Hepatocyte (in vitro differentiated cells): ENCODE results near the gene MPZL1. TPM values are rescaled to one million over a fixed set of nuclear protein-coding genes. Genes with fewer than 3 reads are reported as not detected.

ENCODE experiments used
- DNase-seq: peaks from one replicate; pipeline ENCODE4 v3.0.0-alpha.2; 2016; ENCODE audit warnings: low spot score
- H2AFZ ChIP-seq: fragments of 200-600 bp; sonication (generic); 2 replicates; pipeline ENCODE4 v1.6.0; 2016; ENCODE audit warnings: antibody characterized with exemption, mild to moderate bottlenecking
- H3K27ac ChIP-seq: fragments of 200-600 bp; sonication (generic); 2 replicates; pipeline ENCODE4 v1.5.1; 2016; ENCODE audit warnings: mild to moderate bottlenecking
- H3K27me3 ChIP-seq: fragments of 200-600 bp; sonication (generic); 2 replicates; pipeline ENCODE4 v1.6.1; 2016
- H3K36me3 ChIP-seq: fragments of 200-600 bp; sonication (generic); replicated peaks from 2 replicates; pipeline ENCODE4 v1.5.1; 2016; ENCODE audit warnings: low read depth; ENCODE audit not compliant: insufficient read depth
- H3K4me1 ChIP-seq: fragments of 200-600 bp; sonication (generic); 2 replicates; pipeline ENCODE4 v1.5.1; 2016; ENCODE audit warnings: mild to moderate bottlenecking, moderate library complexity; ENCODE audit not compliant: insufficient read depth
- H3K4me2 ChIP-seq: fragments of 200-600 bp; sonication (generic); 2 replicates; pipeline ENCODE4 v1.6.0; 2016
- H3K4me3 ChIP-seq: fragments of 200-600 bp; sonication (generic); 2 replicates; pipeline ENCODE4 v1.5.1; 2016; ENCODE audit warnings: mild to moderate bottlenecking
- H3K79me2 ChIP-seq: fragments of 200-600 bp; sonication (generic); 2 replicates; pipeline ENCODE4 v1.6.0; 2017; ENCODE audit warnings: mild to moderate bottlenecking
- H3K9me2 ChIP-seq: fragments of 200-600 bp; sonication (generic); replicated peaks from 2 replicates; pipeline ENCODE4 v1.6.0; 2017; ENCODE audit warnings: mild to moderate bottlenecking; ENCODE audit not compliant: insufficient read depth
- H3K9me3 ChIP-seq: fragments of 200-600 bp; sonication (generic); 2 replicates; pipeline ENCODE4 v1.5.1; 2016; ENCODE audit warnings: low read depth, mild to moderate bottlenecking
- H4K20me1 ChIP-seq: fragments of 200-600 bp; sonication (generic); 2 replicates; pipeline ENCODE4 v1.6.0; 2016; ENCODE audit warnings: mild to moderate bottlenecking; ENCODE audit not compliant: insufficient read depth, poor library complexity, severe bottlenecking
- EZH2 ChIP-seq: fragments of 200-600 bp; sonication (generic); IDR thresholded peaks from 2 replicates; pipeline ENCODE4 v1.6.1; 2016; ENCODE audit warnings: antibody characterized with exemption, mild to moderate bottlenecking, borderline replicate concordance
- EZH2phosphoT487 ChIP-seq: fragments of 200-600 bp; sonication (generic); IDR thresholded peaks from one replicate; pipeline ENCODE4 v1.6.1; 2018; ENCODE audit warnings: antibody characterized with exemption, mild to moderate bottlenecking, low read depth, moderate library complexity; ENCODE audit not compliant: unreplicated experiment, severe bottlenecking
- WGBS: methylation state at CpG from one replicate; pipeline ENCODE4 v1.1.6; 2016; ENCODE audit warnings: low lambda C conversion rate; ENCODE audit errors: missing lambda C conversion rate; 5-methylcytosine and 5-hydroxymethylcytosine counted together
- polyA plus RNA-seq: library from polyadenylated mRNA; unstranded; fragments of >200 nt; fragmentation: Nextera tagmentation; extraction: Ambion mirVana; gene quantifications from 2 replicates; pipeline ENCODE4 v1.2.1, GENCODE V29; 2016
- total RNA-seq: library from RNA; depleted of rRNA; stranded (reverse); fragments of >200 nt; gene quantifications from 2 replicates; pipeline ENCODE4 v1.2.3, GENCODE V29; 2014
- TF ChIP-seq, protein P1 (sequence below): fragments of 200-600 bp; sonication (generic); IDR thresholded peaks from 2 replicates; pipeline ENCODE4 v1.5.1; 2016; ENCODE audit warnings: antibody characterized with exemption, mild to moderate bottlenecking; ENCODE audit not compliant: poor library complexity

Gene MPZL1
- total and polyA plus RNA-seq, 2 experiments from 2014 or later: 176 to 245 TPM

DNA sequence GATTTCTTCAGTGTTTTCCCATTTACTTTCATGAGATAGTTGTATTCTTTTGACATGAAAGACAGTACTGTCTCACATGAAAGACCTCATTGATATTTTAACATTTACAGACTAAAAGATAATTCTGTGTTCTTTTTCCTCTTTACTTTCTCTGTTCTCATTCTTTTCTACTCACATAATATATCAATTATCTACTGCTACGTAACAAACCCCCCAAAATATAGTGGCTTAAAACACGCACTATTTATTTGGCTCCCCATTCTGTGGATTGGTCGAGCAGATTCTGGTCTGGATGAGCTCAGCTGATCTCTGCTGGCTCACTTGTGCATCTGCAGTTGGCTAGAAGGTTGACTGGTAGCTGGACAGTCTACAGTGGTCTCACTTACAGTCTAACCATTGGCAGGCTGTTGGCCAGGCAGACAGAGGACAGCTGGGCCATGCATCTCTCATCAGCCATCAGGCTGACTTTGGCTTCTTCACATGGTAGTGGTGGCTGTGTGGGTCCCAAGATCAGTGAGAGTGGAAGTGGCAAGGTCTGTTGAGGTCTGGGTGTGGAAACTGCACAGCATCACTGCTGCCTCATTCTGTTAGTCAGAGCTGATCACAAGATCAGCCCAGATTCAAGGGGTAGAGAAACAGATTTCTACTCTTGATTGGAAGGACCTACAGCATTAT lies 63.2 kb downstream of the MPZL1 start:
- TF ChIP-seq EZH2: no peak
- TF ChIP-seq, protein P1, sequence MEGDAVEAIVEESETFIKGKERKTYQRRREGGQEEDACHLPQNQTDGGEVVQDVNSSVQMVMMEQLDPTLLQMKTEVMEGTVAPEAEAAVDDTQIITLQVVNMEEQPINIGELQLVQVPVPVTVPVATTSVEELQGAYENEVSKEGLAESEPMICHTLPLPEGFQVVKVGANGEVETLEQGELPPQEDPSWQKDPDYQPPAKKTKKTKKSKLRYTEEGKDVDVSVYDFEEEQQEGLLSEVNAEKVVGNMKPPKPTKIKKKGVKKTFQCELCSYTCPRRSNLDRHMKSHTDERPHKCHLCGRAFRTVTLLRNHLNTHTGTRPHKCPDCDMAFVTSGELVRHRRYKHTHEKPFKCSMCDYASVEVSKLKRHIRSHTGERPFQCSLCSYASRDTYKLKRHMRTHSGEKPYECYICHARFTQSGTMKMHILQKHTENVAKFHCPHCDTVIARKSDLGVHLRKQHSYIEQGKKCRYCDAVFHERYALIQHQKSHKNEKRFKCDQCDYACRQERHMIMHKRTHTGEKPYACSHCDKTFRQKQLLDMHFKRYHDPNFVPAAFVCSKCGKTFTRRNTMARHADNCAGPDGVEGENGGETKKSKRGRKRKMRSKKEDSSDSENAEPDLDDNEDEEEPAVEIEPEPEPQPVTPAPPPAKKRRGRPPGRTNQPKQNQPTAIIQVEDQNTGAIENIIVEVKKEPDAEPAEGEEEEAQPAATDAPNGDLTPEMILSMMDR: no peak
- no peak for DNase-seq
- Histone ChIP-seq H3K79me2 (no peaks in the 10 kb centered on the region), H4K20me1 (no peaks in the 10 kb centered on the region), H3K36me3 (peaks cover 3% of the 10 kb centered on the region), H3K4me3 (no peak overlapping the region), H3K4me1 (no peaks in the 10 kb centered on the region), H3K4me2 (no peak overlapping the region), H3K27ac (no peak overlapping the region), H3K9me2 (no peaks in the 10 kb centered on the region), H3K9me3 (no peaks in the 10 kb centered on the region), H2AFZ (no peak overlapping the region), H3K27me3 (no peaks in the 10 kb centered on the region)
- 99% methylated on average over 3 of the region's 3 CpGs for WGBS

GRCh38 chr1:167786502-167786901 lies 64.7 kb downstream of the MPZL1 start:
- H3K4me2 ChIP-seq: no peak overlapping the region
- no peaks in the 10 kb centered on the region for H3K27me3 ChIP-seq
- H3K79me2 ChIP-seq: no peaks in the 10 kb centered on the region
- WGBS: 88% methylated on average over 5 of the region's 5 CpGs
- no peak for DNase-seq
- H3K4me3 ChIP-seq: no peak overlapping the region
- peaks cover 3% of the 10 kb centered on the region for H3K36me3 ChIP-seq
- no peaks in the 10 kb centered on the region for H3K9me2 ChIP-seq
- no peak overlapping the region for H3K27ac ChIP-seq
- TF ChIP-seq EZH2phosphoT487: no peak
- no peaks in the 10 kb centered on the region for H4K20me1 ChIP-seq
- no peak overlapping the region for H2AFZ ChIP-seq
- H3K4me1 ChIP-seq: no peaks in the 10 kb centered on the region
- no peaks in the 10 kb centered on the region for H3K9me3 ChIP-seq

DNA sequence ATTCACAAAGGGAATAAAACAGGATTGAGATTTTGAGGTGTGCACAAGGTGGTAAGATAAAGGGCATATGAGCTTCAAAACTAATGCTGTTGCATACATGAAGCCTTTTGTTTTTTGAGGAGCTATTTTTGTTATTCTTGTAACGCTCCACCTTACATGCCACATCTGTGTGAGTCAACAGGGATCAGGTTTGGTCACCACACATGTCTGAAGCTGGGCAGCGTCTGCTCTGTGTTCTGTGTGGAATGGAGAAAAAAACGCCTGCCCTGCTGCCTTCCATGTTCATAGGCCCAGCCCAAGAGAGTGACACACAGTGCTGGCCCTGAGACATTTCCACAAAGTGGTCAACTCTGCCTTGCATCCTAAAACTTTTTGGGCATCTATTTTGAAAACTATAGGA lies 67.7 kb downstream of the MPZL1 start:
- Histone ChIP-seq H3K4me2 (no peak overlapping the region), H2AFZ (no peak overlapping the region), H3K27me3 (no peaks in the 10 kb centered on the region), H3K27ac (no peak overlapping the region), H3K4me3 (no peak overlapping the region), H3K9me2 (no peaks in the 10 kb centered on the region), H4K20me1 (no peaks in the 10 kb centered on the region), H3K36me3 (peaks cover 3% of the 10 kb centered on the region), H3K4me1 (no peaks in the 10 kb centered on the region), H3K9me3 (no peaks in the 10 kb centered on the region), H3K79me2 (no peaks in the 10 kb centered on the region)
- DNase-seq: no peak
- TF ChIP-seq EZH2 (no peak), EZH2phosphoT487 (no peak)
- 96% methylated on average over 3 of the region's 3 CpGs for WGBS

DNA sequence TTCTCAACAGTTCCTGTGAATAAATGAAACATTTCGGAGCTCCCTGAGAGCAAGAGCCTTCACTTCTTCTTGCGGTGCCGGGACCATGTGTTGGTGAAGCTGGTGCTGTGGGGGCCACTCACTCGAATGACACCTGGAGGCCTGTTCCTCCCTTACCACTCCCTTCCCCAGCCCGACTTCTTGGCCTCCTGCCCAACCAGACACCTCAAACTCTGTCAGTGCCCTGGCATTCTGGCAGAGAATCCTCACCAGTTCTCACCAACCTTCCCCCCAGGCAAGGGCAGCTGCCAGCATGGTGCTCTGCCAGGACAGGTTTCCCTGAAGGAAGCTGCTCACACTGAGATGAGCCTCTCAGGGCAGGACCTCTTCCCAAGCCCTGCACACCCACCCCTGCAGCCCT lies 68.3 kb downstream of the MPZL1 start:
- H3K4me2 ChIP-seq: no peak overlapping the region
- no peak for DNase-seq
- no peaks in the 10 kb centered on the region for H3K9me2 ChIP-seq
- H3K36me3 ChIP-seq: peaks cover 3% of the 10 kb centered on the region
- H2AFZ ChIP-seq: no peak overlapping the region
- no peaks in the 10 kb centered on the region for H3K79me2 ChIP-seq
- H3K4me1 ChIP-seq: no peaks in the 10 kb centered on the region
- H3K27me3 ChIP-seq: no peaks in the 10 kb centered on the region
- no peaks in the 10 kb centered on the region for H4K20me1 ChIP-seq
- H3K27ac ChIP-seq: no peak overlapping the region
- H3K9me3 ChIP-seq: no peaks in the 10 kb centered on the region
- 100% methylated on average over 5 of the region's 5 CpGs for WGBS
- H3K4me3 ChIP-seq: no peak overlapping the region
- TF ChIP-seq EZH2phosphoT487 (no peak), EZH2 (no peak)
- TF ChIP-seq, protein P1: no peak
